AG10803 (cell line): ENCODE measurements around the gene SPAG17.

Experiments
- DNase-seq: peaks from one replicate; pipeline ENCODE4 v3.0.0; 2010; ENCODE audit warnings: low read depth
- H3K4me3 ChIP-seq: 2 replicates; pipeline ENCODE4 v1.5.1; 2011; ENCODE audit warnings: mild to moderate bottlenecking, low read length, control low read depth
- TF ChIP-seq, protein P1 (sequence below): conservative IDR thresholded peaks from 2 replicates; pipeline ENCODE4 v1.5.1; 2011; ENCODE audit warnings: mild to moderate bottlenecking, low read length, control low read depth, inconsistent platforms

SPAG17 gene

DNA sequence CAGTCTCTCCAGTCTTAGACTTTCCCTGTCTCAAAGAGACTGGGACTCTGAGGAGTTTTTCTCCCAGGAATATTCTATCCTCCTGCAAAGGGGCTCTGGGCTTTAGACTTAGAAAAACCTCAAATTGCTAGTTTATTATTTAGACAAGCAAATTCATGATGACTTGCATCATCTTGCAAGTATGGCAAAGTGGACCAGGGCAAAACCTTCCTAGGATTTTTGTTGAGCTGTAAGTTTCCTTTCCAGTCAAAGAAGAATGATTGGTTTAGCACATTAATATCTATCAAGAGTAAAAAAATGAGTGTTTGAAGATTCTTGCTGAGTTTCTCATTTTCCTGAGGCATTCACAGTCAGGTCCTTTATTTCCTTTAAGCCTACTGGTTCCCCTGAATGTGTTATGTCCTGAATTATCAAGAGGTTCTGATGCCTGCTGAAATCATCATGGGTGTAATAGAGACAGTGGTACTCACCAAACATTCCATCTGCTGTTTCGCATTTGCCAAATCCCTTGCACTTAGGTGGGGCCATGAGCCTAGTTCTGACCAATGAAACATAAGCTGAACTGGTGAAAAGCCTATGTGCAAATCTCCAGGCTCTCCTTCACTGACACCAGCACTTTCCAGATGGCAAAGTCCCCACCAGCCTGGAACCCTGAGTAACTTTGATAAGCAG, 25.2 kb upstream of the SPAG17 start:
- DNase-seq = no peak
- TF ChIP-seq, protein P1, sequence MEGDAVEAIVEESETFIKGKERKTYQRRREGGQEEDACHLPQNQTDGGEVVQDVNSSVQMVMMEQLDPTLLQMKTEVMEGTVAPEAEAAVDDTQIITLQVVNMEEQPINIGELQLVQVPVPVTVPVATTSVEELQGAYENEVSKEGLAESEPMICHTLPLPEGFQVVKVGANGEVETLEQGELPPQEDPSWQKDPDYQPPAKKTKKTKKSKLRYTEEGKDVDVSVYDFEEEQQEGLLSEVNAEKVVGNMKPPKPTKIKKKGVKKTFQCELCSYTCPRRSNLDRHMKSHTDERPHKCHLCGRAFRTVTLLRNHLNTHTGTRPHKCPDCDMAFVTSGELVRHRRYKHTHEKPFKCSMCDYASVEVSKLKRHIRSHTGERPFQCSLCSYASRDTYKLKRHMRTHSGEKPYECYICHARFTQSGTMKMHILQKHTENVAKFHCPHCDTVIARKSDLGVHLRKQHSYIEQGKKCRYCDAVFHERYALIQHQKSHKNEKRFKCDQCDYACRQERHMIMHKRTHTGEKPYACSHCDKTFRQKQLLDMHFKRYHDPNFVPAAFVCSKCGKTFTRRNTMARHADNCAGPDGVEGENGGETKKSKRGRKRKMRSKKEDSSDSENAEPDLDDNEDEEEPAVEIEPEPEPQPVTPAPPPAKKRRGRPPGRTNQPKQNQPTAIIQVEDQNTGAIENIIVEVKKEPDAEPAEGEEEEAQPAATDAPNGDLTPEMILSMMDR = no peak
- H3K4me3 ChIP-seq = no peak overlapping the region

DNA sequence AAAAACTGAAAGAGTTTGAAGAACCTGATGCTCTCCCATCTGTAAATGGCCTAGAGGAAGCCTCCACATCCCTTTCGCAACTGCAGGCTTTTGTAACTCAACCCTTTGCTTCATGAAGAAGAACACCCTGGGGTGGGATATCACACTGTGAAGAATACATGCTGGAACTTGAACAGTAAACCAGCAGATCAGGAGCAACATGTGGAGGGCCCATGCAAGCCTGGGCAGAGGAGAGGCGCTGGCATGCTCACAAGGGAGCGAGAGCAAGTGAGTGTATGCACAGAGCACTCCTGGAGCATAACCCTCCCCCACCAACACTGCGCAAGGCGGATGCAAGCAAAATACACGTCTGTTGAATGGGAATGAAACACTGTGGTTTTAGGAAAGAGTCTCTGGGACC, 24.6 kb upstream of the SPAG17 start:
- TF ChIP-seq, protein P1 = no peak
- DNase-seq = no peak
- H3K4me3 ChIP-seq = no peak overlapping the region

GRCh38 chr1:118206966-118207365, 21.9 kb upstream of the SPAG17 start:
- TF ChIP-seq, protein P1 = no peak
- no peak for DNase-seq
- no peak overlapping the region for H3K4me3 ChIP-seq

DNA sequence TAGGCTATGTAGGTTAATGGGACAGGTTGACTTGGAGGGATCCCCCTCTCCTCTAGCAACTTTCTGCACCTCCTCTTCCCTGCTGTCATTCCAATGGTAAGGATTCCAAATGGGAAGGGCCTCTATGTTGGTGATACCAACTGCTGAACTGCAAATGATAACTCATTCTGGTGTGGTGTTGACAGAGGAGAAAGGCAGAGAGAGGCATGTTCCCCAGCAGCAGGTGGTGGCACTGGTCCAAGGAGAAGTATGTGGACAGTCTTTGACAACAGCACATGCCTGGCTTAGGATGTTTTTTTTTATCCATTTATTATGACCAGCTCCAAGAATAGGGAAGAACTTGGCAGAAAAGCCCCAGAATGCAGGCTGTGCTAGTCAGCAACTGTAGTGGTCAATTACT, 19.6 kb upstream of the SPAG17 start:
- DNase-seq = peak; percentile 42
- TF ChIP-seq, protein P1 = no peak
- no peak overlapping the region for H3K4me3 ChIP-seq

DNA sequence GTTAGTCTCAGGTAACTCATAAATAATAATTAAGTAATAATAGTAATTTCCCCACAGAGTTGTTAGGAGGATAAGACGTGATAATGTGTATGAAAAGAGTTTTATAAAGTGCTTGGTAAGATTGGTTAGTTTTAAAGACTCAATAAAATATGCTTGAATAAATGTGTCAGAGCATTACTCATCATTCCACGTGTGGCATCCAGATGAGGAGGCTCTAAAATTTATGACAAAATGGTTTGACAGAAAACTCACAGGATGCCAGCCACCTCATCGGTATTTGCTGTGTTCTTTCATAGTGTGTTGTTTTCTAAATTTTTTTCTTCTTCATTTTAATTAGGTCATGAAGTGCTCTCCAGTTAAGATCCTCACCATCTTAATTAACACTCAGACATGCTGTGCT, 19.1 kb upstream of the SPAG17 start:
- no peak overlapping the region for H3K4me3 ChIP-seq
- TF ChIP-seq, protein P1 = no peak
- peak; percentile 43 for DNase-seq

DNA sequence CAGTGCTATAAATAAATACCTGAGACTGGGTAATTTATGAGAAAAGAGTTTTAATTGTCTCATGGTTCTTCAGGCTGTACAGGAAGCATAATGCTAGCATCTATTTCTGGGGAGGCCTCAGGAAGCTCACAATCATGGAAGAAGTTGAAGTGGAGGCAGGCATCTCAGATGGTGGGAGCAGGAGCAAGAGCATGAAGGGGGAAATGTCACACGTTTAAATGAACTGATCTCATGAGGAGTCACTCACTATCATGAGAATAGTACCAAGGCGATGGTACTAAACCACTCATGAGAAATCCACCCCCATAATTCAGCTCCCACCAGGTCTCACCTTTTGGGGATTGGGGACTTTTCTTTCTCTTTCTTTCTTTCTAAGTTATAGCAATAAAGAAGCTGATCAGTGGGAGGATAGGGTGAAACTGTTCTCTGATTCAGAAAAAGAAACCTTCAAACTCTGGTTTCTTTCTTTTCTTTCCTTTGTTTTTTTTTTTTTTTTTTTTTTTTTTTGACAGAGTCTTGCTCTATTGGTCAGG, 17.1 kb upstream of the SPAG17 start:
- DNase-seq = no peak
- TF ChIP-seq, protein P1 = no peak
- H3K4me3 ChIP-seq = no peak overlapping the region

- TF ChIP-seq, protein P1 = no peak
Measured at GRCh38 chr1:118201524-118201923, 16.5 kb upstream of the SPAG17 start.

More at GRCh38 chr1:118201524-118201923, 16.5 kb upstream of the SPAG17 start:
- DNase-seq = no peak
- no peak overlapping the region for H3K4me3 ChIP-seq
